Keratinocyte (primary cell): ENCODE results near the gene UBXN11. TPM values are rescaled to one million over a fixed set of nuclear protein-coding genes. Genes with fewer than 3 reads are reported as not detected.

Experiments used
- DNase-seq: peaks from one replicate; pipeline ENCODE4 v3.0.0-alpha.2; 2011; ENCODE audit warnings: low read depth, missing footprints, low spot score
- FAIRE-seq: peaks from 2 replicates; lab custom pipeline; 2011; peaks lifted over from hg19 to GRCh38; lab: Jason Lieb, UNC
- H2AFZ ChIP-seq: 2 replicates; pipeline ENCODE4 v1.6.0; 2012; ENCODE audit warnings: low read length, control low read depth, inconsistent platforms; ENCODE audit not compliant: control insufficient read depth
- H3K27ac ChIP-seq: 2 replicates; pipeline ENCODE4 v1.5.1; 2011; ENCODE audit warnings: low read length; ENCODE audit not compliant: control insufficient read depth, insufficient read depth
- H3K27me3 ChIP-seq: 3 replicates; pipeline ENCODE4 v1.6.0; 2011; ENCODE audit warnings: low read length; ENCODE audit not compliant: control insufficient read depth, insufficient read depth; ENCODE audit errors: extremely low read depth
- H3K36me3 ChIP-seq, 2 experiments: 2 replicates in 1 of 2; 3 replicates in 1 of 2; pipeline ENCODE4 v1.5.1; 2011; ENCODE audit warnings: low read length in 2 of 2, mild to moderate bottlenecking in 1 of 2; ENCODE audit not compliant: control insufficient read depth in 2 of 2, insufficient read depth in 2 of 2; ENCODE audit errors: extremely low read depth in 1 of 2
- H3K4me1 ChIP-seq: 3 replicates; pipeline ENCODE4 v1.5.1; 2011; ENCODE audit warnings: low read length; ENCODE audit not compliant: control insufficient read depth, insufficient read depth; ENCODE audit errors: extremely low read depth
- H3K4me2 ChIP-seq: 3 replicates; pipeline ENCODE4 v1.6.0; 2011; ENCODE audit warnings: low read depth, low read length; ENCODE audit not compliant: control insufficient read depth, insufficient read depth; ENCODE audit errors: extremely low read depth
- H3K4me3 ChIP-seq, 3 experiments: fragments of 200-600 bp in 1 of 3; sonication (generic) in 1 of 3; 2 replicates in 2 of 3; 3 replicates in 1 of 3; pipeline ENCODE4 v1.5.1; 2011 to 2016; ENCODE audit warnings: low read length in 3 of 3, mild to moderate bottlenecking in 3 of 3, control low read depth in 2 of 3, inconsistent platforms in 1 of 3, low read depth in 1 of 3, mixed read lengths in 1 of 3, mixed run types in 1 of 3, moderate library complexity in 1 of 3; ENCODE audit not compliant: control insufficient read depth in 2 of 3, insufficient read depth in 2 of 3; ENCODE audit errors: extremely low read depth in 1 of 3
- H3K79me2 ChIP-seq: 2 replicates; pipeline ENCODE4 v1.6.0; 2012; ENCODE audit warnings: low read length; ENCODE audit not compliant: control insufficient read depth, insufficient read depth
- H3K9ac ChIP-seq: 3 replicates; pipeline ENCODE4 v1.6.0; 2011; ENCODE audit warnings: low read length; ENCODE audit not compliant: control insufficient read depth, insufficient read depth; ENCODE audit errors: extremely low read depth
- H3K9me1 ChIP-seq: 3 replicates; pipeline ENCODE4 v1.6.0; 2011; ENCODE audit warnings: low read length; ENCODE audit not compliant: control insufficient read depth, insufficient read depth; ENCODE audit errors: extremely low read depth
- H3K9me3 ChIP-seq: 2 replicates; pipeline ENCODE4 v1.5.1; 2012; ENCODE audit warnings: low read depth, low read length; ENCODE audit not compliant: control insufficient read depth
- H4K20me1 ChIP-seq: 3 replicates; pipeline ENCODE4 v1.6.0; 2011; ENCODE audit warnings: low read length; ENCODE audit not compliant: control insufficient read depth, insufficient read depth; ENCODE audit errors: extremely low read depth
- CTCF ChIP-seq, 3 experiments: IDR thresholded peaks in 1 of 3; conservative IDR thresholded peaks in 1 of 3; optimal IDR thresholded peaks in 1 of 3; 2 replicates in 2 of 3; 3 replicates in 1 of 3; pipeline versions ENCODE3 to v1.5.1; 2011; ENCODE audit warnings: low read length in 3 of 3, mild to moderate bottlenecking in 3 of 3, moderate library complexity in 2 of 3, control low read depth in 1 of 3, inconsistent platforms in 1 of 3; ENCODE audit not compliant: insufficient read depth in 2 of 3; ENCODE audit errors: extremely low read depth in 1 of 3
- EZH2 ChIP-seq: IDR thresholded peaks from one replicate; pipeline ENCODE4 v1.6.1; 2012; ENCODE audit warnings: inconsistent platforms, mild to moderate bottlenecking, low read length, moderate library complexity
- dilution Hi-C: fragments of 300-500 bp; cut with MboI; formaldehyde crosslinking; loops from one replicate; pipeline ENCODE4 v1.7.0; 2020; ENCODE audit warnings: low sequenced_read_pairs; ENCODE audit not compliant: extremely low pct_ligation_motif_present
- polyA plus RNA-seq, 5 experiments: library from polyadenylated mRNA; depleted of rRNA in 3 of 5; stranded (reverse) in 3 of 5; stranded (forward) in 1 of 5; unstranded in 1 of 5; fragments of >200 nt; gene quantifications; 1 replicate in 1 of 5; 2 replicates in 3 of 5; 3 replicates in 1 of 5; pipeline versions ENCODE4 v1.2.1 to v1.2.3, GENCODE V29; 2011 to 2012; ENCODE audit warnings: missing spikeins in 2 of 5, low read depth in 1 of 5, low replicate concordance in 1 of 5

Gene UBXN11
- polyA plus RNA-seq, 1 donor (not counting 4 experiments of a cell fraction or from before 2014, with no cell fraction given), result 6.6 TPM

GRCh38 chr1:26353210-26353859 lies 46.9 kb upstream of the UBXN11 start:
- Histone ChIP-seq H3K27me3 (no peaks in the 10 kb centered on the region), H3K4me1 (peaks cover 61% of the 10 kb centered on the region), H4K20me1 (no peaks in the 10 kb centered on the region), H3K9ac (peak overlapping the region; percentile 85), H3K9me1 (peaks cover 3% of the 10 kb centered on the region), H3K27ac (peak overlapping the region; percentile 78), H3K79me2 (no peaks in the 10 kb centered on the region), H3K4me3 (peak overlapping the region; percentile 51 to 67 (median 60)), H3K4me2 (peak overlapping the region; percentile 90), H3K36me3 (no peaks in the 10 kb centered on the region), H2AFZ (peak overlapping the region; percentile 60), H3K9me3 (no peaks in the 10 kb centered on the region)
- TF ChIP-seq EZH2, result no peak
- TF ChIP-seq CTCF (optimal IDR thresholded peaks at IDR 0.05 in 1 of 3, IDR thresholded peaks at IDR 0.05 in 1 of 3, conservative IDR thresholded peaks at IDR 0.05 in 1 of 3; ENCODE audit: extremely low read depth in 1 of 3, insufficient read depth in 2 of 3, low read length in 3 of 3), result no peak
- FAIRE-seq (no peak), DNase-seq (no peak)
- dilution Hi-C loops, result no loop called here

DNA sequence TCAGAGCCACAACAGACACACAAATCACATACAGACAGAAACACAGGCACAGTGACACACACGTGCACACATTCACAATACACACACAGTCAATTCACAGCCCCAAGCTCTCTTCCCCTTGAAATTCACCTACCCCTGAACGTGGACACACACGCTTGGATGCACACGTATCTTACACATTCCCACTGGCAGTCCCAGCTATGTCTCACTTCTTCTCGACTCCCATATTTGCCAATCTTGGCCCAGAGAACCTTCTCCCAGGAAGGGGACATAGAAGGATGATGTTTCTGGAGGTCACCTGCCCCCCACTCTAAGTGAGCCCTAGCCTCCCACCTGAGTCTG lies 45.9 kb upstream of the UBXN11 start:
- DNase-seq, result no peak
- H2AFZ ChIP-seq, result peak overlapping the region; percentile 73
- H3K9me1 ChIP-seq, result peaks cover 3% of the 10 kb centered on the region
- H3K4me2 ChIP-seq, result peak overlapping the region; percentile 90
- H3K9me3 ChIP-seq, result no peaks in the 10 kb centered on the region
- TF ChIP-seq CTCF (optimal IDR thresholded peaks at IDR 0.05 in 1 of 3, IDR thresholded peaks at IDR 0.05 in 1 of 3, conservative IDR thresholded peaks at IDR 0.05 in 1 of 3; ENCODE audit: extremely low read depth in 1 of 3, insufficient read depth in 2 of 3, low read length in 3 of 3), result no peak
- TF ChIP-seq EZH2, result no peak
- H3K4me1 ChIP-seq, result peaks cover 54% of the 10 kb centered on the region
- H3K36me3 ChIP-seq, result no peaks in the 10 kb centered on the region
- H3K27me3 ChIP-seq, result no peaks in the 10 kb centered on the region
- no peak for FAIRE-seq
- peak overlapping the region; percentile 96 for H3K27ac ChIP-seq
- dilution Hi-C loops, result no loop called here
- peak overlapping the region; percentile 85 for H3K9ac ChIP-seq
- no peaks in the 10 kb centered on the region for H3K79me2 ChIP-seq
- H4K20me1 ChIP-seq, result no peaks in the 10 kb centered on the region
- peak overlapping the region in 2 of 3 experiments; percentile 36 to 60 for H3K4me3 ChIP-seq
